ENCODE measurements around the gene BLVRB. TPM values are rescaled to one million over a fixed set of nuclear protein-coding genes. Genes with fewer than 3 reads are reported as not detected.

BLVRB gene
- total and polyA plus RNA-seq, 2 donors (not counting 3 experiments of a cell fraction or from before 2014, with no cell fraction given) = 30.8 to 113 TPM

DNA sequence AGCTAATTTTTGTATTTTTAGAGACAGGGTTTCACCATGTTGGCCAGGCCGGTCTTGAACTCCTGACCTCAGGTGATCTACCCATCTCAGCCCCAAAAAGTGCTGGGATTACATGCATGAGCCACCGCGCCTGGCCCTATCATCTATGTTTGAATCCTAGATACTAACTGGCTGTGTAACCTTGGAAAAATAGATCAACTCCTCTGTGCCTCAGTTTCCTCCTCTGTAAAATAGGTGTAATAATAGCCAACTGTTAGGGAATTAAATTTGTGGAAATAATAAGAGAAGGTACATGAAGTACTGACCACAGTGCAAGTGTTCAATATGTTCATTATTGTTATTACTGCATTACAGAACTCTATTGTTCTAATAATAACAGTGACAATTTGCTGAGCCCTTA lies 5.6 kb upstream of the BLVRB start:
- Histone ChIP-seq H3K27me3 (ENCODE audit: control insufficient read depth in 2 of 2, insufficient read depth in 2 of 2, low read length in 2 of 2) (peaks cover 2 to 5% of the 10 kb centered on the region in 2 experiments), H3K9me1 (replicated peaks; ENCODE audit: control insufficient read depth, extremely low read depth, insufficient read depth, low read length) (no peaks in the 10 kb centered on the region), H3K36me3 (ENCODE audit: control insufficient read depth in 2 of 2, extremely low read depth in 1 of 2, insufficient read depth in 2 of 2, low read length in 2 of 2) (no peaks in the 10 kb centered on the region), H3K4me1 (ENCODE audit: control insufficient read depth, extremely low read depth, insufficient read depth, low read length) (peaks cover 6% of the 10 kb centered on the region), H3K9me3 (replicated peaks; ENCODE audit: control insufficient read depth, insufficient read depth, low read length) (no peaks in the 10 kb centered on the region), H3K4me2 (ENCODE audit: insufficient read depth, low read length) (no peak overlapping the region), H4K20me1 (replicated peaks; ENCODE audit: control insufficient read depth, extremely low read depth, insufficient read depth, low read length) (no peaks in the 10 kb centered on the region), H3K4me3 (replicated peaks in 1 of 3; ENCODE audit: insufficient read depth in 1 of 3, low read depth in 1 of 3, low read length in 3 of 3) (no peak overlapping the region), H3K9ac (replicated peaks; ENCODE audit: extremely low read depth, insufficient read depth, low read length) (no peak overlapping the region), H3K79me2 (ENCODE audit: control insufficient read depth, insufficient read depth, low read length) (no peaks in the 10 kb centered on the region), H2AFZ (ENCODE audit: low read depth, low read length) (no peak overlapping the region), H3K27ac (ENCODE audit: insufficient read depth, low read depth, low read length) (no peak overlapping the region)
- intact Hi-C loops (cut with micrococcal nuclease) = no loop called here
- no peak for FAIRE-seq
- dilution Hi-C loops (cut with MboI; ENCODE audit: extremely low pct_ligation_motif_present, low sequenced_read_pairs) = no loop called here
- DNase-seq (ENCODE audit: low read depth, low spot score) = no peak
- BruUV-seq (replicated peaks) = no TSS peak
- ChIA-PET CTCF (interaction anchor here (1.3 kb wide), 1 partner anchor 166 kb away, joined by 4 read pairs; no protein-coding TSS in a partner anchor), POLR2A (no interaction called here)
- TF ChIP-seq, protein P1, sequence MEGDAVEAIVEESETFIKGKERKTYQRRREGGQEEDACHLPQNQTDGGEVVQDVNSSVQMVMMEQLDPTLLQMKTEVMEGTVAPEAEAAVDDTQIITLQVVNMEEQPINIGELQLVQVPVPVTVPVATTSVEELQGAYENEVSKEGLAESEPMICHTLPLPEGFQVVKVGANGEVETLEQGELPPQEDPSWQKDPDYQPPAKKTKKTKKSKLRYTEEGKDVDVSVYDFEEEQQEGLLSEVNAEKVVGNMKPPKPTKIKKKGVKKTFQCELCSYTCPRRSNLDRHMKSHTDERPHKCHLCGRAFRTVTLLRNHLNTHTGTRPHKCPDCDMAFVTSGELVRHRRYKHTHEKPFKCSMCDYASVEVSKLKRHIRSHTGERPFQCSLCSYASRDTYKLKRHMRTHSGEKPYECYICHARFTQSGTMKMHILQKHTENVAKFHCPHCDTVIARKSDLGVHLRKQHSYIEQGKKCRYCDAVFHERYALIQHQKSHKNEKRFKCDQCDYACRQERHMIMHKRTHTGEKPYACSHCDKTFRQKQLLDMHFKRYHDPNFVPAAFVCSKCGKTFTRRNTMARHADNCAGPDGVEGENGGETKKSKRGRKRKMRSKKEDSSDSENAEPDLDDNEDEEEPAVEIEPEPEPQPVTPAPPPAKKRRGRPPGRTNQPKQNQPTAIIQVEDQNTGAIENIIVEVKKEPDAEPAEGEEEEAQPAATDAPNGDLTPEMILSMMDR (IDR thresholded peaks at IDR 0.05; ENCODE audit: extremely low read depth in 1 of 2, insufficient read depth in 1 of 2, low read depth in 1 of 2, low read length in 2 of 2) = no peak
- no peak for TF ChIP-seq FOS (IDR thresholded peaks at IDR 0.05; ENCODE audit: borderline replicate concordance, insufficient read depth, low read length)
- TF ChIP-seq POLR2A (IDR thresholded peaks at IDR 0.05; ENCODE audit: low read depth, low read length) = no peak
- TF ChIP-seq MYC (IDR thresholded peaks at IDR 0.05; ENCODE audit: low read depth, low read length) = no peak
- no peak for TF ChIP-seq JUN (IDR thresholded peaks at IDR 0.05; ENCODE audit: borderline replicate concordance, insufficient read depth, insufficient read length, low read depth)
- TF ChIP-seq GATA2 (IDR thresholded peaks at IDR 0.05; ENCODE audit: insufficient read depth, insufficient read length, low read depth, low read length) = no peak
- TF ChIP-seq EZH2 (IDR thresholded peaks at IDR 0.05; ENCODE audit: borderline replicate concordance, low read depth, low read length, severe bottlenecking) = no peak
- TF ChIP-seq, protein P2, sequence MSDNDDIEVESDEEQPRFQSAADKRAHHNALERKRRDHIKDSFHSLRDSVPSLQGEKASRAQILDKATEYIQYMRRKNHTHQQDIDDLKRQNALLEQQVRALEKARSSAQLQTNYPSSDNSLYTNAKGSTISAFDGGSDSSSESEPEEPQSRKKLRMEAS (IDR thresholded peaks at IDR 0.05; ENCODE audit: insufficient read depth, insufficient read length) = no peak
- TF ChIP-seq POLR2AphosphoS5 (IDR thresholded peaks at IDR 0.05; ENCODE audit: insufficient read depth, low read depth, low read length) = no peak
